Measurements from ENCODE around the gene ADAMTS13.

DNA sequence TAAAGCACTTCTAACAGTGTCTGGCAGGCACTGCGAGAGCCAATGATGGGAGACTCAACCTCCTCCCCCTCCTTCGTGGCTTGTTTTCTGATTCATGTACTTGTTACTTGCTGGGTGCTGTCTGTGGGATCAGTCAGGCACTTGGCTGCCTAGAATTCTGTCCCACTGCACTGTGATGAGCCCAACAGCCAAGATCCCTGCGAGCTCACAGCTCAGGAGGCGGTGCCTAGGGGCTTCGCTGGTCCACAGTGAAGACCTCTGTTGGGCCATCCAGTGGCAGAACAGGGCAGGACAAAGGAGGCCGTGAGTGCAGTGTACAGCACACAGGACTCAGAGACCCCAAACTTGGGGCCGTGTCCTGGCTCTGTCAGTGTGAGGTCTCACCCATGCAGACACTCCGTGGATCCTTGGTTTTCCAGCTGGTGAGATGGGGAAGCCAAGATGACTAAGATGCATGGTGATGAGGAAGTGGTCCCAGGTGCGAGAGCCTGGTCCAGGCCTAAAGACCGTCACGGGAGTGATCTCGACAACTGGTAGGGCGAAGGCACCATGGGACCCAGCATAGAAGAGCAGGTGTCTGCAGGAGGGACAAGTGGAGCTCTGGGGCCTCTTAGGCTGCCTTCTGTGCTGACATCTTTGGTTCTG, 83.1 kb downstream of the ADAMTS13 start:
- TF ChIP-seq, protein P1, sequence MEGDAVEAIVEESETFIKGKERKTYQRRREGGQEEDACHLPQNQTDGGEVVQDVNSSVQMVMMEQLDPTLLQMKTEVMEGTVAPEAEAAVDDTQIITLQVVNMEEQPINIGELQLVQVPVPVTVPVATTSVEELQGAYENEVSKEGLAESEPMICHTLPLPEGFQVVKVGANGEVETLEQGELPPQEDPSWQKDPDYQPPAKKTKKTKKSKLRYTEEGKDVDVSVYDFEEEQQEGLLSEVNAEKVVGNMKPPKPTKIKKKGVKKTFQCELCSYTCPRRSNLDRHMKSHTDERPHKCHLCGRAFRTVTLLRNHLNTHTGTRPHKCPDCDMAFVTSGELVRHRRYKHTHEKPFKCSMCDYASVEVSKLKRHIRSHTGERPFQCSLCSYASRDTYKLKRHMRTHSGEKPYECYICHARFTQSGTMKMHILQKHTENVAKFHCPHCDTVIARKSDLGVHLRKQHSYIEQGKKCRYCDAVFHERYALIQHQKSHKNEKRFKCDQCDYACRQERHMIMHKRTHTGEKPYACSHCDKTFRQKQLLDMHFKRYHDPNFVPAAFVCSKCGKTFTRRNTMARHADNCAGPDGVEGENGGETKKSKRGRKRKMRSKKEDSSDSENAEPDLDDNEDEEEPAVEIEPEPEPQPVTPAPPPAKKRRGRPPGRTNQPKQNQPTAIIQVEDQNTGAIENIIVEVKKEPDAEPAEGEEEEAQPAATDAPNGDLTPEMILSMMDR (IDR thresholded peaks at IDR 0.05; ENCODE audit: extremely low read depth in 1 of 2, insufficient read depth in 1 of 2, low read depth in 1 of 2, low read length in 2 of 2) = no peak
- no peak for TF ChIP-seq POLR2A (IDR thresholded peaks at IDR 0.05; ENCODE audit: low read depth, low read length)
- TF ChIP-seq EZH2 (IDR thresholded peaks at IDR 0.05; ENCODE audit: borderline replicate concordance, low read depth, low read length, severe bottlenecking) = no peak
- TF ChIP-seq POLR2AphosphoS5 (IDR thresholded peaks at IDR 0.05; ENCODE audit: insufficient read depth, low read depth, low read length) = no peak
- TF ChIP-seq, protein P2, sequence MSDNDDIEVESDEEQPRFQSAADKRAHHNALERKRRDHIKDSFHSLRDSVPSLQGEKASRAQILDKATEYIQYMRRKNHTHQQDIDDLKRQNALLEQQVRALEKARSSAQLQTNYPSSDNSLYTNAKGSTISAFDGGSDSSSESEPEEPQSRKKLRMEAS (IDR thresholded peaks at IDR 0.05; ENCODE audit: insufficient read depth, insufficient read length) = no peak

Measured in endothelial cell of umbilical vein (primary cell).